PC-9 (cell line): ENCODE results near the gene PMM2. TPM values are rescaled to one million over a fixed set of nuclear protein-coding genes. Genes with fewer than 3 reads are reported as not detected.

Experiments
- BruUV-seq: library from RNA; stranded (reverse); fragments of 400-500 nt; replicated peaks from 2 replicates; lab custom pipeline; 2021; lab: Mats Ljungman, UMichigan
- CTCF ChIA-PET: fragments of 300-600 bp; sonication (Branson Sonifier 250); formaldehyde crosslinking; loops from one replicate; lab custom pipeline; 2022; ENCODE audit warnings: antibody characterized with exemption; lab: Charles Lee
- POLR2A ChIA-PET: fragments of 300-600 bp; sonication (Branson Sonifier 250); formaldehyde crosslinking; loops from one replicate; lab custom pipeline; 2022; ENCODE audit warnings: antibody characterized with exemption; ENCODE audit not compliant: unreplicated experiment; lab: Charles Lee
- DNase-seq, 2 experiments: peaks; one replicate each; pipeline versions ENCODE4 v3.0.0 to v3.0.0-alpha.2; 2015 to 2022; ENCODE audit warnings: mixed read lengths in 1 of 2
- H2AFZ ChIP-seq: fragments of 200-600 bp; sonication (generic); 2 replicates; pipeline ENCODE4 v1.8.1; 2017; ENCODE audit warnings: antibody characterized with exemption
- H3F3A ChIP-seq: fragments of 200-600 bp; sonication (generic); 2 replicates; pipeline ENCODE4 v1.8.1; 2017; ENCODE audit warnings: antibody characterized with exemption, mild to moderate bottlenecking, low read depth; ENCODE audit not compliant: insufficient read depth
- H3K27ac ChIP-seq: fragments of 200-600 bp; sonication (generic); 2 replicates; pipeline ENCODE4 v1.6.1; 2016; ENCODE audit warnings: mixed run types
- H3K27me3 ChIP-seq: fragments of 200-600 bp; sonication (generic); 2 replicates; pipeline ENCODE4 v1.6.1; 2016; ENCODE audit warnings: low read depth, mixed run types; ENCODE audit not compliant: insufficient read depth
- H3K36me3 ChIP-seq: fragments of 200-600 bp; sonication (generic); 2 replicates; pipeline ENCODE4 v1.6.1; 2016; ENCODE audit warnings: low read depth, mixed run types
- H3K4me1 ChIP-seq: fragments of 200-600 bp; sonication (generic); replicated peaks from 2 replicates; pipeline ENCODE4 v1.6.1; 2016; ENCODE audit warnings: mixed run types; ENCODE audit not compliant: insufficient read depth
- H3K4me2 ChIP-seq: fragments of 200-600 bp; sonication (generic); 2 replicates; pipeline ENCODE4 v1.6.1; 2017; ENCODE audit warnings: mixed run types
- H3K4me3 ChIP-seq: fragments of 200-600 bp; sonication (generic); 2 replicates; pipeline ENCODE4 v1.6.1; 2016; ENCODE audit warnings: mixed run types
- H3K79me2 ChIP-seq: fragments of 200-600 bp; sonication (generic); 2 replicates; pipeline ENCODE4 v1.6.1; 2017; ENCODE audit warnings: low read depth, mixed run types
- H3K9me2 ChIP-seq: fragments of 200-600 bp; sonication (generic); 2 replicates; pipeline ENCODE4 v1.8.1; 2017; ENCODE audit warnings: mild to moderate bottlenecking; ENCODE audit not compliant: insufficient read depth
- H3K9me3 ChIP-seq: fragments of 200-600 bp; sonication (generic); 2 replicates; pipeline ENCODE4 v1.8.1; 2016; ENCODE audit warnings: low read depth; ENCODE audit not compliant: insufficient read depth
- H4K20me1 ChIP-seq: fragments of 200-600 bp; sonication (generic); 2 replicates; pipeline ENCODE4 v1.8.1; 2017; ENCODE audit not compliant: insufficient read depth
- EZH2 ChIP-seq: fragments of 200-600 bp; sonication (generic); IDR thresholded peaks from 2 replicates; pipeline ENCODE4 v1.8.0; 2017; ENCODE audit warnings: antibody characterized with exemption, low read depth
- intact Hi-C: fragments of 100-400 bp; cut with micrococcal nuclease; formaldehyde crosslinking; loops from one replicate; pipeline ENCODE4 v1.10.0; 2022; ENCODE audit not compliant: unreplicated experiment
- total RNA-seq: library from RNA; stranded (reverse); gene quantifications from 2 replicates; pipeline ENCODE4 v1.2.3, GENCODE V29; 2021
- TF ChIP-seq, protein P1 (sequence below): fragments of 200-600 bp; sonication (generic); conservative IDR thresholded peaks from 2 replicates; pipeline ENCODE4 v1.6.1; 2017; ENCODE audit warnings: mixed run types, antibody characterized with exemption, mild to moderate bottlenecking, moderate library complexity

PMM2 gene
- total RNA-seq, 1 experiment from 2014 or later: 54.4 TPM

DNA sequence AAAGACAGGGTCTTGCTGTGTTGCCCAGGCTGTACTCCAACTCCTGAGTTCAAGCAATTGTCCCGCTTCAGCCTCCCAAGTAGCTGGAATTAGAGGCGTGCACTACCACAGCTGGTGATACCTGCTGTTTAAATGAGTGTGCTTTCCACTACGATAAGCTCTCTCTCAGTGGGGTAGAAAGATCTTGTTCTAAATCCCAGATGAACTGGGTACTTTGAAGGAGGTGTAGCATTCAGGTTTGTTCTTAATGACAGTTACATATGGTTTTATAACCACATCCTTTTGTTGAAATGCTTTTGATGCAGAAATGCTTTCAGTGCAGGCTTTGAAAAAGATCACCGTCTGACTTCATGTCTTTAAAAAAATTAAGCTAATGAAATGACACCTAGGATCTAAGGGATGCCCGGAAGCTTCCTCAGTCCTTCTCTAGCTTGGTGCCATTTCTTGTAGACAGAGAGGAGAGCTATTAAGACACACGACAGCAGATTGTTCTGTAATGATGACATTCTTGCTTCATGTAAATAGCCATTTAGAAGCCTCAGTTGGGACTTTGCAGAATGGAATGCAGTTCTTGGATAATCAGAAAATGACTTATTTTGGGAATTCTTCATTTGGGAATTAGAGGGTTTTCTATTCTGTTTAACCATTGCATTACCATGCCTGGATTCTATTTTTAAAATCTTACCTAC lies 19.5 kb downstream of the PMM2 start:
- Histone ChIP-seq H3K27me3 (no peaks in the 10 kb centered on the region), H3K27ac (no peak overlapping the region), H4K20me1 (peaks cover 20% of the 10 kb centered on the region; the same call in 1 of the 2 replicates), H3K4me3 (no peak overlapping the region), H3K9me2 (no peaks in the 10 kb centered on the region), H3K36me3 (peaks cover 25% of the 10 kb centered on the region), H3F3A (peaks cover 4% of the 10 kb centered on the region; the same call in 1 of the 2 replicates), H3K79me2 (no peaks in the 10 kb centered on the region), H2AFZ (no peak overlapping the region), H3K4me2 (no peak overlapping the region), H3K4me1 (no peaks in the 10 kb centered on the region), H3K9me3 (no peaks in the 10 kb centered on the region)
- ChIA-PET CTCF (interaction anchor here (0.7 kb wide), 2 partner anchors 246 to 323 kb away, joined by 3 to 5 read pairs; no protein-coding TSS in a partner anchor), POLR2A (interaction anchor here (0.7 kb wide), 1 partner anchor 69 kb away, joined by 3 read pairs; no protein-coding TSS in a partner anchor)
- TF ChIP-seq, protein P1, sequence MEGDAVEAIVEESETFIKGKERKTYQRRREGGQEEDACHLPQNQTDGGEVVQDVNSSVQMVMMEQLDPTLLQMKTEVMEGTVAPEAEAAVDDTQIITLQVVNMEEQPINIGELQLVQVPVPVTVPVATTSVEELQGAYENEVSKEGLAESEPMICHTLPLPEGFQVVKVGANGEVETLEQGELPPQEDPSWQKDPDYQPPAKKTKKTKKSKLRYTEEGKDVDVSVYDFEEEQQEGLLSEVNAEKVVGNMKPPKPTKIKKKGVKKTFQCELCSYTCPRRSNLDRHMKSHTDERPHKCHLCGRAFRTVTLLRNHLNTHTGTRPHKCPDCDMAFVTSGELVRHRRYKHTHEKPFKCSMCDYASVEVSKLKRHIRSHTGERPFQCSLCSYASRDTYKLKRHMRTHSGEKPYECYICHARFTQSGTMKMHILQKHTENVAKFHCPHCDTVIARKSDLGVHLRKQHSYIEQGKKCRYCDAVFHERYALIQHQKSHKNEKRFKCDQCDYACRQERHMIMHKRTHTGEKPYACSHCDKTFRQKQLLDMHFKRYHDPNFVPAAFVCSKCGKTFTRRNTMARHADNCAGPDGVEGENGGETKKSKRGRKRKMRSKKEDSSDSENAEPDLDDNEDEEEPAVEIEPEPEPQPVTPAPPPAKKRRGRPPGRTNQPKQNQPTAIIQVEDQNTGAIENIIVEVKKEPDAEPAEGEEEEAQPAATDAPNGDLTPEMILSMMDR: no peak
- TF ChIP-seq EZH2: no peak
- no TSS peak for BruUV-seq
- DNase-seq: no peak
- intact Hi-C loops: no loop called here

DNA sequence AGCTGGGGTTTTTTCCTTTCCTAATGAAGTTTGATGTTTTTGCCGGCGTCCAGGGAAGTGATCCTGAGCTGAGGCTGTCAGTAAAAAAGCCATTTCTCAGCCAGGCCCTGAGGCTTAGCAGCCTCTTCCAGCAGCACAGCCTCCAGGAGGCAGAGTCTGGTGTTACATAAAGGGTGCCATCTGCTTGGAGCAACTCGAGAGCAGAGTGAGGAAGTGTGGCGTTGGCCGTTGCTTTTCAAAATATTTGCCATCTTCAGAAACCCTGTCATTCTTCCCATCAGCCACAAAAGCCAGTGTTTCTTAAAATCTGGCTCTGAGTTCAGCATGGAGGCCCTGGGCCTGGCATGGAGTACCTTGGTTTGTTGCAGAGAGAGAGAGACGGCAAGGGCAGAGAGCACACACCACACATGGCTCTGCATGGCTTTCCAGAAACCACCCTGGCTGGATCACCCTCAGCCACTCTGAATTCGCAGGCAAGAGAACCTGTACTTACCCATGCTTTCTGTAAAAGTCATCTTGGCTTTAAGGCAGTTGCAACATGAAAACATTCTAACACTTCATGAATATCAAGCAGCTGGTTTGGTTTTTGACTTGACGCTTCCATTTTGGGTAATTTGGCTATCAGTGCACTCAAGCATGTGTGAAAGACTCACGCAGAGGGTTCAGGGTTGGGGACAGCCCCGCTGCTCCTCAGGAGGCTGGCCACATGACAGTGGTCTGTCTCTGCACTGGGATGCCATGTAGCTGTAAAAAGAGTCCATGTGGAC lies 21.0 kb downstream of the PMM2 start:
- no peak for DNase-seq
- no peak overlapping the region for H3K27ac ChIP-seq
- TF ChIP-seq, protein P1: no peak
- no peak for TF ChIP-seq EZH2
- peaks cover 20% of the 10 kb centered on the region; the same call in 1 of the 2 replicates for H4K20me1 ChIP-seq
- no peaks in the 10 kb centered on the region for H3K27me3 ChIP-seq
- no peak overlapping the region for H3K4me3 ChIP-seq
- no peaks in the 10 kb centered on the region for H3K9me2 ChIP-seq
- peaks cover 15% of the 10 kb centered on the region for H3K36me3 ChIP-seq
- H3K79me2 ChIP-seq: no peaks in the 10 kb centered on the region
- no peaks in the 10 kb centered on the region for H3K9me3 ChIP-seq
- intact Hi-C loops: no loop called here
- POLR2A ChIA-PET: no interaction called here
- CTCF ChIA-PET: interaction anchor here (0.6 kb wide), 1 partner anchor 15 kb away, joined by 3 read pairs; no protein-coding TSS in a partner anchor
- no peak overlapping the region for H2AFZ ChIP-seq
- H3F3A ChIP-seq: peaks cover 8% of the 10 kb centered on the region; the same call in 1 of the 2 replicates
- BruUV-seq: no TSS peak
- no peak overlapping the region for H3K4me2 ChIP-seq
- no peaks in the 10 kb centered on the region for H3K4me1 ChIP-seq

DNA sequence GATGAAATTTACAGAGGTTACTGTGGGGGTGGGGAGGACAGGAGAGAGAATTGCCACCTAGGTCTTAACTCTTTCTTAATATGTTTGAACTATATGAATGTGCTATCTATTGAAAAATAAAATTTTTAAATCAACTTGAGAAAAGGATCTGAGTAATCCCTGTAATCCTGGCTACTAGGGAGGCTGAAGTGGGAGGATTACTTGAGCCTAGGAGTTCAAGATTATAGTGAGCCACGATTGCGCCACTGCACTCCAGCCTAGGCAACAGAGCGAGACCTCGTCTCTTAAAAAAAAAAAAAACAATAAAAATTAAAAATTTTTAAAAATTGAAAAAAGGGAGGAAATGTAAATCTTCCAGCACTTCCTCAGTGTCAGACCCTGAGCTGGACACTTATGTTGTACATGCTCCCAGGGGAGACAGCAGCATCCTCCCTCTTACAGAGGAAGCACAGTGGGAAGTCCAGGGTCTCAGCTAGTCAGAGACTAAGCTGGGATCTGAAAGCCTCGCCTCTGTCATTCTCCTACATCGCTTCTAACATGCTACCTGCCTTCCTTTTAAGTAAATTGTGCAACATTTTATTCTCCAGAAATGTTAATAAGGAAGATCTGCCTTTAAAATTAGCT lies 21.9 kb downstream of the PMM2 start:
- no peaks in the 10 kb centered on the region for H3K9me2 ChIP-seq
- BruUV-seq: no TSS peak
- H3K4me1 ChIP-seq: no peaks in the 10 kb centered on the region
- intact Hi-C loops: no loop called here
- CTCF ChIA-PET: interaction anchor here (0.6 to 0.7 kb wide), 4 partner anchors 16 to 321 kb away, joined by 3 to 12 read pairs (median 6); no protein-coding TSS in a partner anchor
- no peak overlapping the region for H2AFZ ChIP-seq
- peaks cover 10% of the 10 kb centered on the region; the same call in 1 of the 2 replicates for H3F3A ChIP-seq
- no peak for DNase-seq
- TF ChIP-seq, protein P1: no peak
- no peak overlapping the region for H3K4me3 ChIP-seq
- H3K9me3 ChIP-seq: no peaks in the 10 kb centered on the region
- POLR2A ChIA-PET: no interaction called here
- no peaks in the 10 kb centered on the region for H3K27me3 ChIP-seq
- H4K20me1 ChIP-seq: peaks cover 17% of the 10 kb centered on the region; the same call in 1 of the 2 replicates
- H3K27ac ChIP-seq: no peak overlapping the region
- H3K36me3 ChIP-seq: peaks cover 12% of the 10 kb centered on the region
- no peak overlapping the region for H3K4me2 ChIP-seq
- H3K79me2 ChIP-seq: no peaks in the 10 kb centered on the region
